ENCODE measurements around the gene GNAI3.

DNA sequence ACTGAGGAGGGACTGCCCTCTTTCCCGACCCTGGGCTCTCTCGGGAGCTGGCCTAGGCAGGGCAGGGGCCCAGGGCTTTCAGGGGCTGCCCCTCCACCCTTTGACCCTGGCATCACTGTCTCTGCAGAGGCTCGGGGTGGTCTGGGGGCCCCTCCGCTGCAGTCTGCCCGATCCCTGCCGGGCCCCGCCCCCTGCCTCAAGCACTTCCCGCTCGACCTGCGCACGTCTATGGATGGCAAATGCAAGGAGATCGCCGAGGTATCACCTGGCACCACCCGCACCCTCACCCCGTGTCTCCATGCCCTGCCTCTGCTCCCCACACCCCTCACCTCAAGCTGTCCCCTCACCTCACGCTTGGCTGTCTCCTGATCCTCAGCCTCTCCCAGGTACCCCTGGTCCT, 76.8 kb downstream of the GNAI3 start:
- TF ChIP-seq CTCF (IDR thresholded peaks at IDR 0.05; ENCODE audit: insufficient read depth, low read length, poor library complexity, severe bottlenecking) (no peak), EZH2phosphoT487 (conservative IDR thresholded peaks at IDR 0.05; ENCODE audit: low read length) (no peak)

Data from SU-DHL-6 (cell line).